MCF 10A (cell line): Measurements from ENCODE around the gene HAND2. TPM values are rescaled to one million over a fixed set of nuclear protein-coding genes. Genes with fewer than 3 reads are reported as not detected.

ENCODE experiments used
- BruUV-seq: library from RNA; stranded (reverse); fragments of 400-500 nt; replicated peaks from 2 replicates; lab custom pipeline; 2021; lab: Mats Ljungman, UMichigan
- CTCF ChIA-PET: fragments of 300-600 bp; sonication (Branson Sonifier 250); formaldehyde crosslinking; extraction: SDS; loops from one replicate; lab custom pipeline; 2021; ENCODE audit warnings: antibody characterized with exemption, inconsistent platforms; lab: Yijun Ruan, JAX
- POLR2A ChIA-PET: fragments of 300-600, 350-650 bp; sonication (Branson Sonifier 250); formaldehyde crosslinking; extraction: SDS; loops from one replicate; lab custom pipeline; 2020; ENCODE audit warnings: antibody characterized with exemption, inconsistent platforms; lab: Yijun Ruan, JAX
- DNase-seq: peaks from one replicate; pipeline ENCODE4 v3.0.0-alpha.2; 2018; ENCODE audit not compliant: unreplicated experiment
- H3K27ac Mint-ChIP-seq: one replicate; pipeline ENCODE4 v1.8.0; 2022; ENCODE audit warnings: mild to moderate bottlenecking, low read depth, mixed read lengths; ENCODE audit not compliant: unreplicated experiment
- H3K27me3 Mint-ChIP-seq: one replicate; pipeline ENCODE4 v1.8.0; 2022; ENCODE audit warnings: mixed read lengths; ENCODE audit not compliant: insufficient read depth, unreplicated experiment
- H3K36me3 Mint-ChIP-seq: one replicate; pipeline ENCODE4 v1.8.0; 2022; ENCODE audit warnings: mild to moderate bottlenecking, moderate library complexity, mixed read lengths; ENCODE audit not compliant: insufficient read depth, unreplicated experiment
- H3K4me1 Mint-ChIP-seq: one replicate; pipeline ENCODE4 v1.8.0; 2022; ENCODE audit warnings: mixed read lengths; ENCODE audit not compliant: insufficient read depth, unreplicated experiment
- H3K4me3 Mint-ChIP-seq: one replicate; pipeline ENCODE4 v1.8.0; 2022; ENCODE audit warnings: mild to moderate bottlenecking, moderate library complexity, mixed read lengths; ENCODE audit not compliant: unreplicated experiment
- H3K9me3 Mint-ChIP-seq: one replicate; pipeline ENCODE4 v1.8.0; 2022; ENCODE audit warnings: mixed read lengths; ENCODE audit not compliant: unreplicated experiment
- intact Hi-C: fragments of 100-400 bp; cut with micrococcal nuclease; formaldehyde crosslinking; loops from 2 replicates; pipeline ENCODE4 v1.14.1; 2022
- total RNA-seq: library from RNA; stranded (reverse); gene quantifications from 2 replicates; pipeline ENCODE4 v1.2.3, GENCODE V29; 2022
- TF ChIP-seq, protein P1 (sequence below): fragments of 200-600 bp; IDR thresholded peaks from one replicate; pipeline ENCODE4 v1.8.0; 2022; ENCODE audit warnings: antibody characterized with exemption, mild to moderate bottlenecking; ENCODE audit not compliant: unreplicated experiment

Gene HAND2
- total RNA-seq, 1 experiment from 2014 or later, result not detected

DNA sequence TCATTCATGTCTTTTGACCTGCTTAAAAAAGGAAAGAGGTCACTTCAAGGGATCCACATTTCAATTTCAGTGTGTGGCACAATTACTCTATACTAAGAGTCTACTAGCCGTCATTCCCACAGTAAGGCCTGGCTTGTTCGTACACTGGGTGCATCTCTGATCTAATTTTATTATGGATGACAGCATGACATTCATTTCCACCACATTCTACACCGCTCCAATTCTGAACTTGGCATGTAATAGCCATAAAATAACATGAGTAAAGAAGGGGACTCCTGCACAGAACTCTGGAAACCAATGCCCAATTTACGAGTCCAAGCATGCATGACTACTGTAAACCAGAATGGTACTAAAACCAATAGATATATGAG lies 51.1 kb downstream of the HAND2 start:
- intact Hi-C loops, result no loop called here
- Mint-ChIP-seq H3K27ac (no peak overlapping the region), H3K27me3 (no peaks in the 10 kb centered on the region), H3K36me3 (no peaks in the 10 kb centered on the region), H3K9me3 (no peaks in the 10 kb centered on the region), H3K4me3 (no peak overlapping the region), H3K4me1 (peaks cover 8% of the 10 kb centered on the region)
- TF ChIP-seq, protein P1, sequence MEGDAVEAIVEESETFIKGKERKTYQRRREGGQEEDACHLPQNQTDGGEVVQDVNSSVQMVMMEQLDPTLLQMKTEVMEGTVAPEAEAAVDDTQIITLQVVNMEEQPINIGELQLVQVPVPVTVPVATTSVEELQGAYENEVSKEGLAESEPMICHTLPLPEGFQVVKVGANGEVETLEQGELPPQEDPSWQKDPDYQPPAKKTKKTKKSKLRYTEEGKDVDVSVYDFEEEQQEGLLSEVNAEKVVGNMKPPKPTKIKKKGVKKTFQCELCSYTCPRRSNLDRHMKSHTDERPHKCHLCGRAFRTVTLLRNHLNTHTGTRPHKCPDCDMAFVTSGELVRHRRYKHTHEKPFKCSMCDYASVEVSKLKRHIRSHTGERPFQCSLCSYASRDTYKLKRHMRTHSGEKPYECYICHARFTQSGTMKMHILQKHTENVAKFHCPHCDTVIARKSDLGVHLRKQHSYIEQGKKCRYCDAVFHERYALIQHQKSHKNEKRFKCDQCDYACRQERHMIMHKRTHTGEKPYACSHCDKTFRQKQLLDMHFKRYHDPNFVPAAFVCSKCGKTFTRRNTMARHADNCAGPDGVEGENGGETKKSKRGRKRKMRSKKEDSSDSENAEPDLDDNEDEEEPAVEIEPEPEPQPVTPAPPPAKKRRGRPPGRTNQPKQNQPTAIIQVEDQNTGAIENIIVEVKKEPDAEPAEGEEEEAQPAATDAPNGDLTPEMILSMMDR, result no peak
- ChIA-PET POLR2A (interaction anchor here (0.6 to 0.8 kb wide), 2 partner anchors 57 to 95 kb away, joined by 3 to 5 read pairs; no protein-coding TSS in a partner anchor), CTCF (no interaction called here)
- DNase-seq, result no peak
- no TSS peak for BruUV-seq

DNA sequence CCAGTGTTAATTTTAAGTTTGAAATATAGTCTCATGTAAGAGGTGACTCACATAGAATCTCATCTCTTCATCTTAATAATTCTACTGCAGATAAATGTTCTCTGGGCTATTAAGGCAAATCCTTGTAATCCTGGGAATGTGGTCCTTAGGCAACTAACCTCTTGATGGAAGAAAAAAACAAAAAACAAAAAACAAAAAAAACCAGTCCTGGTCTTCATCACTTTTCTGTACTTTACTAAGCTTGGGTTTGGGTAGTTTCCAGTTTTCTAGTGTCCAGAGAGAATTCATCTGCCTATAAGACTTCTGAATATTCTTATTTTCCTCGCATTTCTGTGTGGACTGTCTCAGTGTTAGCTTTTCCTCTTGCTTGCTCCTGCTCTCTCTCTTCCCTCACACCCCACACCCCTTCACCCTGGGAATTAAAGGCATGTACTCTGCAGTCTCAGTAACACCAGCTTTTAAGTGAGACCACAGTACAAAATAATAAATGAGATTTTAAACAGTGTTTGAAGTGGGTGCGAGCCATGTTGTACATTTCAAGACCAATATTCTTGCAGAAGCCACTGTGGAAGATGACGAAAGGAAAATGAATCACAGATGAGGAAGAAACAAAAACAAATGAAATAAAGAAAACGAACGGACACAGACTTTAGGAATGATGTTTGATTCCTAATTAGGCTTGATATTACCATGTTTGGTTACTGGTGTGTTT lies 51.7 kb downstream of the HAND2 start:
- no peaks in the 10 kb centered on the region for H3K27me3 Mint-ChIP-seq
- no peak overlapping the region for H3K4me3 Mint-ChIP-seq
- peaks cover 3% of the 10 kb centered on the region for H3K36me3 Mint-ChIP-seq
- TF ChIP-seq, protein P1, result no peak
- H3K9me3 Mint-ChIP-seq, result no peaks in the 10 kb centered on the region
- no TSS peak for BruUV-seq
- DNase-seq, result no peak
- POLR2A ChIA-PET, result interaction anchor here (0.6 kb wide), 1 partner anchor 56 kb away, joined by 3 read pairs; no protein-coding TSS in a partner anchor
- intact Hi-C loops, result no loop called here
- H3K4me1 Mint-ChIP-seq, result peaks cover 8% of the 10 kb centered on the region
- CTCF ChIA-PET, result interaction anchor here (0.7 to 2.4 kb wide), 3 partner anchors 16 to 106 kb away, joined by 3 to 10 read pairs (median 4); no protein-coding TSS in a partner anchor
- H3K27ac Mint-ChIP-seq, result no peak overlapping the region

DNA sequence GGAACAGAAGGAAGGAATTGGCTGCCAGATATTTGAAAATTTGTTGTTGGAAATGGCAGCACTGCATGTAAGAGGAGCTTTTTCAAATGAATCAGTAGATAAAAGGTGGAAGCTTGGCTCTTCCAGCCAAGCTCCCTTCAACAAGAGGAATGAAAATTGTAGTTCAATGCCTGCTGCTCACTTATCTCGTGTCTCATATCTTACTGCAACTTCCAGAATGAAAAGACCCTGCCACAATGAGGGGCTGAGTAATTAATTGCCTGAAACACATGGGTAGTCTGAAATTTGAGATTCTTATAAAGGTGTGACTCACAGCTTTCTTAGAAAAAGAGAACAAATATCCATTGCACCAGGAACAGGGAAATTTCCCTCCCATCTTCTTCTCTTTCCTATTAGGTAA lies 53.0 kb downstream of the HAND2 start:
- no peak for DNase-seq
- no peaks in the 10 kb centered on the region for H3K9me3 Mint-ChIP-seq
- no peak overlapping the region for H3K4me3 Mint-ChIP-seq
- H3K36me3 Mint-ChIP-seq, result peaks cover 7% of the 10 kb centered on the region
- CTCF ChIA-PET, result interaction anchor here (0.8 to 2.4 kb wide), 3 partner anchors 29 to 175 kb away, joined by 3 to 10 read pairs (median 6); no protein-coding TSS in a partner anchor
- H3K27ac Mint-ChIP-seq, result no peak overlapping the region
- TF ChIP-seq, protein P1, result no peak
- intact Hi-C loops, result no loop called here
- no peaks in the 10 kb centered on the region for H3K27me3 Mint-ChIP-seq
- POLR2A ChIA-PET, result no interaction called here
- BruUV-seq, result no TSS peak
- H3K4me1 Mint-ChIP-seq, result peaks cover 8% of the 10 kb centered on the region

Other genes starting within 250 kb of the HAND2 start
- gene HMGB2, start 195.9 kb downstream of the HAND2 start, total RNA-seq, result 124 and 176 TPM in 2 replicates
- gene SAP30, start 159.3 kb downstream of the HAND2 start, total RNA-seq, result 17.6 and 30.6 TPM in 2 replicates
- gene SCRG1, start 131.1 kb downstream of the HAND2 start, total RNA-seq, result not detected in 2 replicates